Endodermal cell (in vitro differentiated cells): ENCODE measurements around the gene SSTR5. TPM values are rescaled to one million over a fixed set of nuclear protein-coding genes. Genes with fewer than 3 reads are reported as not detected.

Experiments
- DNase-seq: peaks from one replicate; pipeline ENCODE4 v3.0.0-alpha.2; 2017
- H3K27ac ChIP-seq: 2 replicates; pipeline ENCODE4 v1.5.1; 2013; ENCODE audit warnings: mild to moderate bottlenecking, low read depth, low read length, moderate library complexity
- H3K27me3 ChIP-seq: 2 replicates; pipeline ENCODE4 v1.6.1; 2013; ENCODE audit warnings: mild to moderate bottlenecking, low read length, moderate library complexity; ENCODE audit not compliant: insufficient read depth, control insufficient read depth, poor library complexity, severe bottlenecking
- H3K36me3 ChIP-seq: 2 replicates; pipeline ENCODE4 v1.7.0; 2013; ENCODE audit warnings: mild to moderate bottlenecking, low read length, moderate library complexity; ENCODE audit not compliant: control insufficient read depth, insufficient read depth
- H3K4me1 ChIP-seq: one replicate; pipeline ENCODE4 v1.7.0; 2013; ENCODE audit warnings: low read length; ENCODE audit not compliant: control insufficient read depth, insufficient read depth
- H3K4me3 ChIP-seq: 2 replicates; pipeline ENCODE4 v1.5.1; 2013; ENCODE audit warnings: mild to moderate bottlenecking, low read length, moderate library complexity
- H3K9ac ChIP-seq: 2 replicates; pipeline ENCODE4 v1.6.1; 2013; ENCODE audit warnings: mild to moderate bottlenecking, low read length, moderate library complexity; ENCODE audit not compliant: poor library complexity, severe bottlenecking; ENCODE audit errors: extremely low read depth
- H3K9me3 ChIP-seq: 2 replicates; pipeline ENCODE4 v1.6.1; 2013; ENCODE audit warnings: mild to moderate bottlenecking, low read length, moderate library complexity; ENCODE audit not compliant: control insufficient read depth
- H3K27ac Mint-ChIP-seq: 2 replicates; pipeline ENCODE4 v1.8.0; 2020; ENCODE audit warnings: mixed read lengths
- H3K27me3 Mint-ChIP-seq: 2 replicates; pipeline ENCODE4 v1.8.0; 2021; ENCODE audit warnings: mild to moderate bottlenecking, mixed read lengths; ENCODE audit not compliant: insufficient read depth
- H3K36me3 Mint-ChIP-seq: 2 replicates; pipeline ENCODE4 v1.8.0; 2020; ENCODE audit warnings: low read depth, mixed read lengths
- H3K4me1 Mint-ChIP-seq: 2 replicates; pipeline ENCODE4 v1.8.0; 2020; ENCODE audit warnings: mixed read lengths
- H3K4me3 Mint-ChIP-seq: 2 replicates; pipeline ENCODE4 v1.8.0; 2020; ENCODE audit warnings: mild to moderate bottlenecking, moderate library complexity, mixed read lengths
- H3K9me3 Mint-ChIP-seq: 2 replicates; pipeline ENCODE4 v1.8.0; 2020; ENCODE audit warnings: mild to moderate bottlenecking, mixed read lengths
- CTCF ChIP-seq: fragments of 200-600 bp; sonication (generic); conservative IDR thresholded peaks from 2 replicates; pipeline ENCODE4 v1.5.0; 2021; ENCODE audit warnings: antibody characterized with exemption, mild to moderate bottlenecking
- WGBS, 2 experiments: methylation state at CpG; one replicate each; pipeline versions ENCODE4 v1.1.5 to v1.1.7; 2013; ENCODE audit warnings: missing lambda C conversion rate in 2 of 2, mixed read lengths in 1 of 2; ENCODE audit not compliant: insufficient coverage in 1 of 2, insufficient read length in 1 of 2; 5-methylcytosine and 5-hydroxymethylcytosine counted together
- total RNA-seq, 2 donors: library from RNA; stranded (reverse); fragmentation: NEBNext Ultra II Directional in 1 of 2; extraction: Animal tissue kit (Norgen Biotek cat#: 25700) in 1 of 2; gene quantifications; 2 replicates in 1 of 2; 3 replicates in 1 of 2; pipeline ENCODE4 v1.2.1, GENCODE V29; 2021

Gene SSTR5
- total RNA-seq, 2 donors from 2014 or later = 0.64 to 1.3 TPM

GRCh38 chr16:1030473-1030901 lies 42.1 kb upstream of the SSTR5 start:
- Mint-ChIP-seq H3K4me1 (no peaks in the 10 kb centered on the region), H3K36me3 (no peaks in the 10 kb centered on the region), H3K27ac (no peak overlapping the region), H3K4me3 (no peak overlapping the region), H3K27me3 (no peaks in the 10 kb centered on the region), H3K9me3 (no peaks in the 10 kb centered on the region)
- Histone ChIP-seq H3K4me1 (no peaks in the 10 kb centered on the region), H3K27me3 (peaks cover under 1% of the 10 kb centered on the region), H3K27ac (no peak overlapping the region), H3K9me3 (no peaks in the 10 kb centered on the region), H3K36me3 (no peaks in the 10 kb centered on the region), H3K4me3 (no peak overlapping the region), H3K9ac (no peak overlapping the region)
- TF ChIP-seq CTCF = no peak
- DNase-seq = no peak
- WGBS, 2 experiments = 84 to 88% methylated on average over 12 to 26 of the region's 26 CpGs

- no peaks in the 10 kb centered on the region for H3K36me3 Mint-ChIP-seq
- H3K27me3 ChIP-seq = no peaks in the 10 kb centered on the region
- no peak for DNase-seq
- no peaks in the 10 kb centered on the region for H3K4me1 Mint-ChIP-seq
- no peaks in the 10 kb centered on the region for H3K4me1 ChIP-seq
- TF ChIP-seq CTCF = no peak
- no peak overlapping the region for H3K9ac ChIP-seq
- no peaks in the 10 kb centered on the region for H3K9me3 ChIP-seq
- H3K36me3 ChIP-seq = no peaks in the 10 kb centered on the region
- no peak overlapping the region for H3K27ac Mint-ChIP-seq
- H3K27ac ChIP-seq = no peak overlapping the region
- H3K9me3 Mint-ChIP-seq = no peaks in the 10 kb centered on the region
- H3K27me3 Mint-ChIP-seq = no peaks in the 10 kb centered on the region
- H3K4me3 ChIP-seq = no peak overlapping the region
- WGBS, 2 experiments = 81 to 89% methylated on average over 16 to 17 of the region's 17 CpGs
- H3K4me3 Mint-ChIP-seq = no peak overlapping the region
These were observed 40.9 kb upstream of the SSTR5 start for GRCh38 chr16:1031666-1032065.

GRCh38 chr16:1032607-1033006 lies 39.9 kb upstream of the SSTR5 start:
- 41 to 50% methylated on average over 2 of the region's 2 CpGs for WGBS, 2 experiments
- Histone ChIP-seq H3K27me3 (no peaks in the 10 kb centered on the region), H3K36me3 (no peaks in the 10 kb centered on the region), H3K27ac (no peak overlapping the region), H3K9me3 (no peaks in the 10 kb centered on the region), H3K4me3 (no peak overlapping the region), H3K9ac (no peak overlapping the region), H3K4me1 (no peaks in the 10 kb centered on the region)
- TF ChIP-seq CTCF = no peak
- Mint-ChIP-seq H3K27ac (no peak overlapping the region), H3K27me3 (no peaks in the 10 kb centered on the region), H3K9me3 (no peaks in the 10 kb centered on the region), H3K4me3 (no peak overlapping the region), H3K36me3 (no peaks in the 10 kb centered on the region), H3K4me1 (no peaks in the 10 kb centered on the region)
- no peak for DNase-seq
